Gastrocnemius medialis (tissue), 4 donors: Measurements from ENCODE around the gene CCDC87. TPM values are rescaled to one million over a fixed set of nuclear protein-coding genes. Genes with fewer than 3 reads are reported as not detected.
A peak's percentile ranks its signal among the peaks of the same experiment; 100 is the strongest.
"Not testable (repeated sequence)": the region's sequence is repeated elsewhere in the genome, so short reads cannot be mapped to it uniquely, and the experiment has no call there.

ENCODE experiments used
- ATAC-seq, 2 donors: fragments of 150-250 bp; one replicate each; pipeline ENCODE4 v1.9.1; 2016
- DNase-seq, 2 donors: peaks; one replicate each; pipeline ENCODE4 v3.0.0-alpha.2; 2019
- H3K27ac ChIP-seq, 4 donors: fragments of 200-600 bp; sonication (generic); 1 replicate in 1 of 4; 2 replicates in 3 of 4; pipeline ENCODE4 v1.5.1; 2016 to 2018; ENCODE audit warnings: mild to moderate bottlenecking in 2 of 4, moderate library complexity in 1 of 4
- H3K27me3 ChIP-seq, 3 donors: fragments of 200-600 bp; sonication (generic) in 2 of 3; 1 replicate in 1 of 3; 2 replicates in 2 of 3; pipeline versions ENCODE4 v1.5.1 to v1.6.0; 2016 to 2019; ENCODE audit warnings: mild to moderate bottlenecking in 1 of 3, moderate library complexity in 1 of 3
- H3K36me3 ChIP-seq, 2 donors: fragments of 200-600 bp; sonication (generic) in 1 of 2; one replicate each; pipeline ENCODE4 v1.5.1; 2017 to 2018
- H3K4me1 ChIP-seq, 2 donors: fragments of 200-600 bp; sonication (generic) in 1 of 2; one replicate each; pipeline ENCODE4 v1.5.1; 2016 to 2017; ENCODE audit warnings: mild to moderate bottlenecking in 2 of 2
- H3K4me3 ChIP-seq, 4 donors: fragments of 200-600 bp; sonication (generic) in 3 of 4; 1 replicate in 1 of 4; 2 replicates in 3 of 4; pipeline ENCODE4 v1.5.1; 2016 to 2019; ENCODE audit warnings: mild to moderate bottlenecking in 2 of 4
- H3K9me3 ChIP-seq, 3 donors: fragments of 200-600 bp; sonication (generic) in 2 of 3; 1 replicate in 1 of 3; 2 replicates in 2 of 3; pipeline ENCODE4 v1.5.1; 2016 to 2019
- CTCF ChIP-seq, 5 experiments: fragments of 450-650 bp in 3 of 5; fragments of 200-600 bp in 2 of 5; sonication (generic) in 2 of 5; IDR thresholded peaks in 4 of 5; conservative IDR thresholded peaks in 1 of 5; 1 replicate in 4 of 5; 2 replicates in 1 of 5; pipeline ENCODE4 v1.5.1; 2016 to 2019; ENCODE audit warnings: antibody characterized with exemption in 5 of 5, mild to moderate bottlenecking in 3 of 5, moderate library complexity in 3 of 5
- POLR2A ChIP-seq, 2 donors: fragments of 450-650 bp; IDR thresholded peaks; one replicate each; pipeline ENCODE4 v1.6.1; 2017; ENCODE audit warnings: antibody characterized with exemption in 2 of 2, mild to moderate bottlenecking in 2 of 2, moderate library complexity in 2 of 2
- in situ Hi-C, 4 donors: fragments of 200-750 bp; cut with MboI; loops; one replicate each; pipeline versions ENCODE4 v1.15.0 to v1.8.0; 2017; ENCODE audit warnings: low sequenced_read_pairs in 4 of 4
- intact Hi-C: fragments of 100-400 bp; cut with DNase I; formaldehyde crosslinking; loops from one replicate; pipeline ENCODE4 v1.15.1; 2023; ENCODE audit warnings: low total_unique reads
- total RNA-seq, 4 donors: library from RNA; depleted of rRNA; stranded (reverse); fragments of >200 nt; gene quantifications; one replicate each; pipeline versions ENCODE4 v1.1.0 to v1.2.3, GENCODE V29; 2016

CCDC87 gene
- total RNA-seq, 4 donors from 2014 or later = 0.13 to 0.41 TPM; not detected in 2

- H3K27ac ChIP-seq = peak overlapping the region in 1 of 4 donors; percentile 36
- no peaks in the 10 kb centered on the region for H3K27me3 ChIP-seq
- intact Hi-C loops = no loop called here
- ATAC-seq (no peak), DNase-seq (no peak)
- in situ Hi-C loops = no loop called here
- H3K36me3 ChIP-seq = peaks cover 0 to 13% of the 10 kb centered on the region in 2 donors
- H3K4me1 ChIP-seq = peaks cover 19 to 34% of the 10 kb centered on the region in 2 donors
- H3K4me3 ChIP-seq = no peak overlapping the region
- H3K9me3 ChIP-seq = no peaks in the 10 kb centered on the region
- TF ChIP-seq POLR2A (IDR thresholded peaks at IDR 0.05) (no peak), CTCF (IDR thresholded peaks at IDR 0.05 in 4 of 5, conservative IDR thresholded peaks at IDR 0.05 in 1 of 5) (no peak)
These were observed 50.5 kb downstream of the CCDC87 start for GRCh38 chr11:66542362-66542761.

GRCh38 chr11:66541892-66542291 is 51.0 kb downstream of the CCDC87 start:
- TF ChIP-seq CTCF (IDR thresholded peaks at IDR 0.05 in 4 of 5, conservative IDR thresholded peaks at IDR 0.05 in 1 of 5) = no peak
- no peak for TF ChIP-seq POLR2A (IDR thresholded peaks at IDR 0.05)
- H3K9me3 ChIP-seq = no peaks in the 10 kb centered on the region
- no peak overlapping the region for H3K4me3 ChIP-seq
- peaks cover 14 to 30% of the 10 kb centered on the region in 2 donors for H3K4me1 ChIP-seq
- in situ Hi-C loops (no loop called here), intact Hi-C loops (no loop called here)
- H3K27ac ChIP-seq = peak overlapping the region in 1 of 4 donors; percentile 36
- H3K36me3 ChIP-seq = peaks cover 0 to 18% of the 10 kb centered on the region in 2 donors
- no peaks in the 10 kb centered on the region for H3K27me3 ChIP-seq
- no peak for ATAC-seq
- DNase-seq = no peak

- H3K4me3 ChIP-seq, H3K27me3 ChIP-seq, DNase-seq, in situ Hi-C loops, ATAC-seq, H3K9me3 ChIP-seq, H3K27ac ChIP-seq, intact Hi-C loops: not testable (repeated sequence)
- Histone ChIP-seq H3K36me3 (peaks cover 0 to 28% of the 10 kb centered on the region in 2 donors), H3K4me1 (peaks cover 7 to 22% of the 10 kb centered on the region in 2 donors)
These were observed 52.3 kb downstream of the CCDC87 start for GRCh38 chr11:66540598-66540997.

Other genes with a start within 250 kb of the CCDC87 start
- 10 to 100 TPM; 40.1 to 73.5 (median 64.8) TPM for gene BRMS1, start 248.0 kb downstream of the CCDC87 start, total RNA-seq
- 10 to 100 TPM; 30.3 to 59.7 (median 40.4) TPM for gene B4GAT1, start 245.4 kb downstream of the CCDC87 start, total RNA-seq
- 100 to 1,000 TPM in 1 of 4 donors, 10 to 100 TPM in 3; 39.2 to 106 (median 70.6) TPM for gene SLC29A2, start 221.3 kb downstream of the CCDC87 start, total RNA-seq
- not detected for gene NPAS4, start 172.0 kb downstream of the CCDC87 start, total RNA-seq
- 10 to 100 TPM; 35.1 to 64.1 (median 52.5) TPM for gene MRPL11, start 154.2 kb downstream of the CCDC87 start, total RNA-seq
- gene PELI3, start 126.2 kb downstream of the CCDC87 start, total RNA-seq = 10 to 100 TPM; 26.1 to 55.9 (median 37.3) TPM
- gene DPP3, start 112.6 kb downstream of the CCDC87 start, total RNA-seq = 10 to 100 TPM; 28.5 to 58.5 (median 37.4) TPM
- gene BBS1, start 82.4 kb downstream of the CCDC87 start, total RNA-seq = 10 to 100 TPM; 19.8 to 34.5 (median 31.2) TPM
- 10 to 100 TPM in 2 of 4 donors, 1 to 10 TPM in 2; 7.2 to 13.0 (median 11.2) TPM for gene ZDHHC24, start 47.0 kb downstream of the CCDC87 start, total RNA-seq
- gene ACTN3, start 46.2 kb downstream of the CCDC87 start, total RNA-seq = 1 to 10 TPM in 3 of 4 donors, under 1 TPM in 1; 0.85 to 2.4 (median 1.2) TPM
- gene CTSF, start 24.5 kb downstream of the CCDC87 start, total RNA-seq = 10 to 100 TPM; 49.1 to 87.0 (median 60.6) TPM
- gene CCS, start 122 bp upstream of the CCDC87 start, total RNA-seq = 10 to 100 TPM in 3 of 4 donors, 1 to 10 TPM in 1; 9.0 to 12.3 (median 11.7) TPM
- gene RBM14, start 23.6 kb upstream of the CCDC87 start, total RNA-seq = 10 to 100 TPM; 17.0 to 43.2 (median 29.4) TPM
- gene RBM4, start 45.6 kb upstream of the CCDC87 start, total RNA-seq = 100 to 1,000 TPM in 1 of 4 donors, 10 to 100 TPM in 3; 62.4 to 117 (median 69.2) TPM
- 10 to 100 TPM in 1 of 4 donors, 1 to 10 TPM in 3; 4.5 to 11.7 (median 6.5) TPM for gene RBM4B, start 84.8 kb upstream of the CCDC87 start, total RNA-seq
- gene SPTBN2, start 136.2 kb upstream of the CCDC87 start, total RNA-seq = 1 to 10 TPM in 2 of 4 donors, under 1 TPM in 2; 0.40 to 1.5 (median 1.0) TPM